SJSA1 (cell line): ENCODE results near the gene ADGRB2. TPM values are rescaled to one million over a fixed set of nuclear protein-coding genes. Genes with fewer than 3 reads are reported as not detected.

Experiments used
- DNase-seq, 2 experiments: peaks; one replicate each; pipeline ENCODE4 v3.0.0-alpha.2; 2015 to 2020; ENCODE audit warnings: low spot score in 2 of 2, low read depth in 1 of 2
- H3K27ac ChIP-seq: fragments of 250-450 bp; sonication (Bioruptor Pico); 2 replicates; pipeline ENCODE4 v1.5.1; 2020; ENCODE audit warnings: mild to moderate bottlenecking, moderate library complexity
- H3K27me3 ChIP-seq: fragments of 250-450 bp; sonication (Bioruptor Pico); replicated peaks from 2 replicates; pipeline ENCODE4 v1.5.1; 2020; ENCODE audit warnings: mild to moderate bottlenecking, moderate library complexity
- H3K36me3 ChIP-seq: fragments of 250-450 bp; sonication (Bioruptor Pico); 2 replicates; pipeline ENCODE4 v1.5.1; 2020; ENCODE audit warnings: mild to moderate bottlenecking
- H3K4me1 ChIP-seq: fragments of 250-450 bp; sonication (Bioruptor Pico); replicated peaks from 2 replicates; pipeline ENCODE4 v1.6.1; 2021; ENCODE audit warnings: mild to moderate bottlenecking
- H3K4me3 ChIP-seq: fragments of 250-450 bp; sonication (Bioruptor Pico); 2 replicates; pipeline ENCODE4 v1.5.1; 2020; ENCODE audit warnings: mild to moderate bottlenecking
- H3K9me3 ChIP-seq: fragments of 250-450 bp; sonication (Bioruptor Pico); replicated peaks from 2 replicates; pipeline ENCODE4 v1.5.1; 2020; ENCODE audit warnings: mild to moderate bottlenecking
- total RNA-seq: library from RNA; depleted of rRNA; stranded (reverse); fragments of >200 nt; shearing (Covaris generic); gene quantifications from 2 replicates; pipeline ENCODE4 v1.2.3, GENCODE V29; 2014

ADGRB2 gene
- total RNA-seq, 1 experiment from 2014 or later = 15.4 TPM

DNA sequence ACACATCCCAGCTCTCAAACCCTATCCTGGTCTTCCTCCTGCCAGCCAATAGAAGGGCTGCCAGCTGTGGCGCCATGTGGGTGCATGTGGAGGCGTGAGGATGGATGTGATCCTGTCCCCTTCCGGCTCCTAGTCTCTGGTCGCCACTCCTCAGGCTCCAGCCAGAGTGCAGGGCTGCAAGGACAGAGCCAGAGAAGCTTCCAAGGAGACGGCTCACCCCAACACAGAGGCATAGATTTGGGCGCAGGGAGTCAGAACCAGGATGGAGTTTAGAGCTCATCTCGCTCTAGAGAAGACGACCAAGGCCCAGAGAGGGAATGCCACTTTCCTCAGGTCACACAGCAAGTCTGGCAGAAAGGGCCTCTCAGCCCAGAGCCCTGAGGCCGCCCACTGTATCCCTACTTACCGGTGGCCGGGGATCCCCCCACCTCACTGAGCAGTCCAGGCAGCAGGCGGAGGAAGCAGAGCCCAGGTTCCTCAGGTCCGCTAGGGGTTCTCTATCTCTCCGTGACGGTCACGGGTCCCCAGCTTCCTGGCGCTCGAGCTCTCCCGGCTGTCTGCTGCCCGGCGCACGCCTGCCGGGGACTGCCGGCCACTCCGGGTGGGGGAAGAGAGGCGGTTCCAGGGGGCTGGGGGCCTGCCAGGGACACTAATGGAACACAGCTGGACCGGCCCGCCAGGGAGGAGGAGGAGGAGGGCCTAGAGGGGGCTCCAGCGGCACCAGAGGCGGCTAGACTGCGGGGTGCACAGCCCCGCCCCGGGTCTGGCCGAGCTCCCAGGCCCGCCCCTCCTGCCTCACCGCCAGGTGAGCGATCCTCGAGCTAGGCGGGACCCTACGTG, 60.5 kb downstream of the ADGRB2 start, which contains the start of gene COL16A1:
TSS of gene COL16A1 (minus strand) at position 587 of the 840 bp plus-strand sequence. CDS start 1,824 bp downstream, outside the sequence.
- Histone ChIP-seq H3K4me3 (peak within 1 kb of the TSS; percentile 55), H3K9me3 (no peaks in the 10 kb centered on the region), H3K27ac (peak within 1 kb of the TSS; percentile 90), H3K4me1 (peaks cover 97% of the 10 kb centered on the region), H3K27me3 (no peaks in the 10 kb centered on the region), H3K36me3 (peaks cover 43% of the 10 kb centered on the region)
- DNase-seq = peak; percentile 72 to 83

GRCh38 chr1:31702836-31703404, 61.2 kb downstream of the ADGRB2 start:
- Histone ChIP-seq H3K9me3 (no peaks in the 10 kb centered on the region), H3K27ac (peak overlapping the region; percentile 90), H3K36me3 (peaks cover 50% of the 10 kb centered on the region), H3K27me3 (no peaks in the 10 kb centered on the region), H3K4me1 (peaks cover 90% of the 10 kb centered on the region), H3K4me3 (peak overlapping the region; percentile 55)
- DNase-seq = peak in 1 of 2 experiments; percentile 27

DNA sequence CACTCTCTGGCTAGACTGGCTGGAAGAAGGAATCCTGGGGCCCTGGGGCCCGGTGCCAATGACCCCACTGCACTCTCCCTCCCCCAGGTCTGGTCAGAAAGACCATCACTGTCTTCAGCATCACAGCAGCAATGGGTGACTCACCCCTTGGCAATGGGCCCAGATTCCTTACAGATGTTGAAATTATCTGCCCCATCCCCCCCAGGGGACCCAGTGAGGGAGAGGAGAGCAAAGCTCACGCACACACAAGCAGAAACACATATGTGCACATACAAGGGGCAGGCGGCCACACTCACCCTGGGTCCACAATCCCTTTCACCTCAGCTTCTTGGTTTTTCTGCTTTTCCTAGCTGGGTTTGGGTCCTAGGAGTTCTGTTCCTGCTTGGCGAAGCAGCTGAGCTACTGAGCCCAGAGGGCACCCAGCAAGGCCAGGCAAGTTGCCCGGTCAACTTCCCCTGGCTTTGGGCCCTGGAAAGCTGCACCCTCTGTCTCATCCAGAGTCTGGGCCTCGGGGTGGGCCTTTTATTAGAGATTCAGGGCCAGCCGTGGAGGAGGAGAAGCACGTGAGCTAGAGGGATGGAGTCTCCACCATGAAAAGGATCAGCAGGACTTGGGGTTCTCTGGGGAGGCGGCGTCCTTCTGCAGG, 62.9 kb downstream of the ADGRB2 start:
- Histone ChIP-seq H3K9me3 (no peaks in the 10 kb centered on the region), H3K4me3 (peak overlapping the region; percentile 55), H3K4me1 (peaks cover 73% of the 10 kb centered on the region), H3K27ac (peak overlapping the region; percentile 90), H3K36me3 (peaks cover 67% of the 10 kb centered on the region), H3K27me3 (no peaks in the 10 kb centered on the region)
- peak; percentile 100 for DNase-seq

GRCh38 chr1:31700468-31701090, 63.6 kb downstream of the ADGRB2 start:
- Histone ChIP-seq H3K4me1 (peaks cover 66% of the 10 kb centered on the region), H3K27me3 (no peaks in the 10 kb centered on the region), H3K4me3 (no peak overlapping the region), H3K27ac (peak overlapping the region; percentile 90), H3K9me3 (no peaks in the 10 kb centered on the region), H3K36me3 (peaks cover 72% of the 10 kb centered on the region)
- no peak for DNase-seq

DNA sequence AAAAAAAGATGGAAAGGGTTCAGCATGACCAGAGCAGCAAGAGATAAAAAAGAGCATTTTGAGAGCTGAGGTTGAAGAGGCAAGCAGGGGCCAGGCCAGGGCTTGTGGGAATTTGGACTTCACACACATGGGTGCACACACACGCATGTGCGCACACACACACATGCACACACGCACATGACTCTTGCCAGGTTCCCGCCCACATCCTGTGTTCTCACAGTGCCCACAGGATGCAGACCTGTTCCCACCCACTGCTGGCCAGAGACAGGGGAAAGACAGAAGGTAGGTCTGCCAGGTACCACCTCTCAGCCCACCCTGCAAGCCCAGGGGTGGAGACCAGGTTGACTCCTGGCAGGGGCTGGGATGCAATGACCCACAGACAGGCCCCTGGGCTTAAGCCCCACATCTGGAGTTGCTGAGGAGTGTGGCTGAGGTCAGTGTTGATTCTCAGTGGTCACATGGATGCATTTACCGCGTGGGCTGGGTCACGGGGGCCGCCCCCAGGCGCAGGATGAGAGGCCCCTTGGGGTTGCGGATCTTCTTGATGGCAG, 64.7 kb downstream of the ADGRB2 start:
- Histone ChIP-seq H3K36me3 (peaks cover 82% of the 10 kb centered on the region), H3K4me1 (peaks cover 58% of the 10 kb centered on the region)

DNA sequence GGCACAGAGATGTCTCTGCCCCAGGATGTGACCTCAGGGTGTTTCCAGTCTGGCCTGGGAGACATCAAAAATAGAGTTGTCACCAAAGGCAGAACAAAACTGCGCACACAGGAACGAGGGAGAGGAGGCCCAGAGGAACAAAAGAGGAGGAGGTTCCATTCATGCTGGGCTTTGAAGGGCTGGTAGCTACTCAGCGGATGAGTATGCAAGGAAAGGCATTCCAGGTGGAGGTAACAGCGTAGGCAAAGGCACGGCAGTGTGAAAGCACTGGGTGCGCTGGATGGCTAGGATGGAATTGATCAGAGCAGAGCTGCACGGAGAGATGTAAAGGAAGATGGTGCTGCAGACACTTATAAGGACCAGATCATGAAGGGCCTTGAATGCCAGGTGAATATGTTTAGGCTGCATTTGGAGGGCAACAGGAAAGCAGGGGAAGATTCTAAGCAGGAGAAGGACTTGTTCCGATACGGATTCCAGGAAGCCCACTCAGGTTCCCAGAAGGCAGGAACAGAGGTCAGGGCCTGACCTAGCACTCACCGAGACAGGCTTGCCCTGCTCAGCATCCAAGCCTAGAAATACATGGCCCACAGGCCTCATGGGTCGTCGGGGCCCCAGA, 66.7 kb downstream of the ADGRB2 start:
- peaks cover 94% of the 10 kb centered on the region for H3K36me3 ChIP-seq

More for the DNA sequence above, 64.7 kb downstream of the ADGRB2 start:
- Histone ChIP-seq H3K9me3 (no peaks in the 10 kb centered on the region), H3K4me3 (no peak overlapping the region), H3K27ac (no peak overlapping the region), H3K27me3 (no peaks in the 10 kb centered on the region)
- DNase-seq = no peak

GRCh38 chr1:31696242-31696641, 67.9 kb downstream of the ADGRB2 start:
- H3K27ac ChIP-seq = no peak overlapping the region
- no peak overlapping the region for H3K4me3 ChIP-seq
- no peaks in the 10 kb centered on the region for H3K9me3 ChIP-seq
- H3K4me1 ChIP-seq = peaks cover 50% of the 10 kb centered on the region
- no peaks in the 10 kb centered on the region for H3K27me3 ChIP-seq
- peaks cover 92% of the 10 kb centered on the region for H3K36me3 ChIP-seq
- no peak for DNase-seq

More for the DNA sequence above, 66.7 kb downstream of the ADGRB2 start:
- peaks cover 55% of the 10 kb centered on the region for H3K4me1 ChIP-seq
- no peak for DNase-seq
- no peak overlapping the region for H3K4me3 ChIP-seq
- H3K27me3 ChIP-seq = no peaks in the 10 kb centered on the region
- H3K9me3 ChIP-seq = no peaks in the 10 kb centered on the region
- no peak overlapping the region for H3K27ac ChIP-seq

DNA sequence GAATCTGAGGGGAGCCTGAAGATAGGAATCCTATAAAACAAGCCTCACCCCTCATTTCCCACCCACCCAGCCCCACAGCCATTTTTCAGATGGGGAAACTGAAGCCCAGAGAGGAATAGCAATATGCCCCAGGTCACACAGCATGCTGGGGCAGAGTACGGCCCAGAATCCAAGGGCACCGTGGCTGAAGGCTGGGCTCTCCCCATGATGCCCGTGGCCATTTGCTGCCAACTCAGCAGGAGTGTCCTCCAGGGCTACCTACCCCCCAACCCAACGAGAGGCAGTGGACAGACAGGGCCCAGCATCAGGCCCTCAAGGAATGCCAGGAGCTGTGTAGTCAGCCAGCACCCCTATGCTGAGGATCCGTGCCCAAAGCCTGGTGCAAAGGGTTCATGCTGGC, 68.8 kb downstream of the ADGRB2 start:
- DNase-seq = no peak
- Histone ChIP-seq H3K36me3 (peaks cover 94% of the 10 kb centered on the region), H3K4me1 (peaks cover 50% of the 10 kb centered on the region), H3K4me3 (no peak overlapping the region), H3K9me3 (no peaks in the 10 kb centered on the region), H3K27ac (no peak overlapping the region), H3K27me3 (no peaks in the 10 kb centered on the region)

DNA sequence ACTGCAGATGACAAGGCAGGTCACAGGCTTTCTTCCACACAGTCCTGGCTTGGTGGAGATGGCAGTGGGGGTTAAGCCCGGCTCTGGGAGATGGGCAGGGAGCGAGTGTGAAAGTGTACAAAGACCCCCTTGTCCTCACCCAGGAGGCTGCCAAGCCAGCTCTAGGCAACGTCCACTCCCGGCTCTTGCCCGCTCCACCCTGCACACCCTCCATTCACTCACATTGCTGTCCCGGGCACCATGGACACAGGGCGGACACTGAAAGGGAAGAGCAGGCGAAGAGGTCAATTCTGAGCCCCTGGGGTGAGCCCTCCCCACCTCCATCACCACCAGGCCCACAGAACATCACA, 69.2 kb downstream of the ADGRB2 start:
- Histone ChIP-seq H3K27me3 (no peaks in the 10 kb centered on the region), H3K27ac (no peak overlapping the region), H3K4me3 (no peak overlapping the region), H3K36me3 (peaks cover 94% of the 10 kb centered on the region), H3K4me1 (peaks cover 50% of the 10 kb centered on the region), H3K9me3 (no peaks in the 10 kb centered on the region)
- DNase-seq = no peak

GRCh38 chr1:31694069-31694963, 69.8 kb downstream of the ADGRB2 start:
- Histone ChIP-seq H3K4me3 (no peak overlapping the region), H3K27ac (no peak overlapping the region), H3K9me3 (no peaks in the 10 kb centered on the region), H3K27me3 (no peaks in the 10 kb centered on the region), H3K36me3 (peaks cover 94% of the 10 kb centered on the region), H3K4me1 (peaks cover 50% of the 10 kb centered on the region)
- DNase-seq = no peak

DNA sequence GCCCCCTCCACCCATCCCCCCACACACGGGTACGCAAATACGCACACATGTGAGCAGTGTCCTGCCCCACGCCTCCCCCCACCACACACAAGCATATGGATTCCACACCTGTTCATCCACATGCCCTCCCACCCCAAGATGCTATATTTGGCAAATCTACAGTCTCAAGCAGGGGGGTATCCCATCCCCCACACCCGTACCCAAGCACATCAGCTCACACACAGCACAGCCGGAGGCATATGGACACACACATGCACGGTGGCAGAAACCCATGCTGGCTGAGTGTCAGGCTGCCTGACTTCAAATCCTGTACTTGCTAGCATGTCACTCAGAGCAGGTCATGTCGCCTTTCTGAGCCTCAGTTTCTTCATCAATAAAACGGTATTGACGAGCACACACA, 70.9 kb downstream of the ADGRB2 start:
- H3K36me3 ChIP-seq = peaks cover 94% of the 10 kb centered on the region
- no peak overlapping the region for H3K27ac ChIP-seq

GRCh38 chr1:31691951-31692350, 72.2 kb downstream of the ADGRB2 start:
- H3K4me1 ChIP-seq = peaks cover 59% of the 10 kb centered on the region
- H3K36me3 ChIP-seq = peaks cover 92% of the 10 kb centered on the region
- no peaks in the 10 kb centered on the region for H3K9me3 ChIP-seq
- DNase-seq = no peak
- no peaks in the 10 kb centered on the region for H3K27me3 ChIP-seq
- H3K4me3 ChIP-seq = no peak overlapping the region
- 0 out of 2 replicates have a peak overlapping the region, but pooled peaks have one; percentile 21 for H3K27ac ChIP-seq

More for the DNA sequence above, 70.9 kb downstream of the ADGRB2 start:
- Histone ChIP-seq H3K4me1 (peaks cover 58% of the 10 kb centered on the region), H3K4me3 (no peak overlapping the region), H3K9me3 (no peaks in the 10 kb centered on the region), H3K27me3 (no peaks in the 10 kb centered on the region)
- DNase-seq = no peak
